ENCODE results near the gene OSBPL1A. TPM values are rescaled to one million over a fixed set of nuclear protein-coding genes. Genes with fewer than 3 reads are reported as not detected.

Gene OSBPL1A
- total and polyA plus RNA-seq, 2 donors from 2014 or later: 27.0 to 40.3 TPM

DNA sequence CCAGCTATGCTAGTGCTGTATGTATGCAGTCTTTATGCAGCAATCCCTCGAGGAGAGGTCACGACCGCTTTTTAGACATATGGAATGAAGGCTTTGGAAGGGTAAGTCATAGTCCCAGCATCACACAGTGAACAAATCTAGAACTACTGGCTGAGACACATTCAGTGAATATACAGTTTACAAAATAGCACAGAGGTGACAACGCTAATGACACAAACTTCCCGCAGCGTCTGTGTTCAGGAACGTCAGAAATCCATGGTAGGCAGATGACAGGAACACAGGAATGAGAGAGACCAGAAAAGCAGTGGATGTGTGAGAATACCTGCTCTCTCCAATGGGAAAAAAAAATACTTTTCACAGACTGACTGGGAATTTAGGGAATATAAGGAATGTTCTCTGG, 229.1 kb downstream of the OSBPL1A start:
- Histone ChIP-seq H3K4me3 (ENCODE audit: low read length in 3 of 3) (no peak overlapping the region), H3K36me3 (ENCODE audit: control insufficient read depth in 2 of 3, insufficient read depth in 3 of 3, low read length in 3 of 3) (peaks cover 0 to 42% (median 20%) of the 10 kb centered on the region in 3 donors), H3K27ac (ENCODE audit: low read depth in 2 of 2, low read length in 2 of 2) (no peak overlapping the region), H3K27me3 (ENCODE audit: control insufficient read depth, insufficient read depth, low read length) (no peaks in the 10 kb centered on the region), H3K4me1 (ENCODE audit: control insufficient read depth in 2 of 3, insufficient read depth in 2 of 3, low read depth in 1 of 3, low read length in 3 of 3) (no peaks in the 10 kb centered on the region), H3K9me3 (ENCODE audit: control insufficient read depth in 2 of 3, insufficient read depth in 1 of 3, low read length in 3 of 3) (no peaks in the 10 kb centered on the region), H3K9ac (ENCODE audit: low read length in 3 of 3) (no peak overlapping the region)
- no peak for TF ChIP-seq CTCF (IDR thresholded peaks at IDR 0.05; ENCODE audit: borderline replicate concordance, extremely low read depth, insufficient read depth)
- intact Hi-C loops (cut with DNase I): no loop called here
- DNase-seq: no peak
- FAIRE-seq: no peak

- no peak overlapping the region for H3K27ac ChIP-seq (ENCODE audit: low read depth in 2 of 2, low read length in 2 of 2)
- no peak overlapping the region for H3K9ac ChIP-seq (ENCODE audit: low read length in 3 of 3)
- H3K27me3 ChIP-seq (ENCODE audit: control insufficient read depth, insufficient read depth, low read length): no peaks in the 10 kb centered on the region
- intact Hi-C loops (cut with DNase I): no loop called here
- FAIRE-seq: no peak
- H3K4me3 ChIP-seq (ENCODE audit: low read length in 3 of 3): no peak overlapping the region
- no peak for DNase-seq
- peaks cover 2 to 60% (median 26%) of the 10 kb centered on the region in 3 donors for H3K36me3 ChIP-seq (ENCODE audit: control insufficient read depth in 2 of 3, insufficient read depth in 3 of 3, low read length in 3 of 3)
- no peak for TF ChIP-seq CTCF (IDR thresholded peaks at IDR 0.05; ENCODE audit: borderline replicate concordance, extremely low read depth, insufficient read depth)
- H3K4me1 ChIP-seq (ENCODE audit: control insufficient read depth in 2 of 3, insufficient read depth in 2 of 3, low read depth in 1 of 3, low read length in 3 of 3): no peaks in the 10 kb centered on the region
- H3K9me3 ChIP-seq (ENCODE audit: control insufficient read depth in 2 of 3, insufficient read depth in 1 of 3, low read length in 3 of 3): no peaks in the 10 kb centered on the region
Measured at GRCh38 chr18:24161304-24161703, 236.3 kb downstream of the OSBPL1A start.

GRCh38 chr18:24160086-24160485, 237.5 kb downstream of the OSBPL1A start:
- Histone ChIP-seq H3K27ac (ENCODE audit: low read depth in 2 of 2, low read length in 2 of 2) (no peak overlapping the region), H3K4me3 (ENCODE audit: low read length in 3 of 3) (no peak overlapping the region), H3K4me1 (ENCODE audit: control insufficient read depth in 2 of 3, insufficient read depth in 2 of 3, low read depth in 1 of 3, low read length in 3 of 3) (no peaks in the 10 kb centered on the region), H3K27me3 (ENCODE audit: control insufficient read depth, insufficient read depth, low read length) (no peaks in the 10 kb centered on the region), H3K9me3 (ENCODE audit: control insufficient read depth in 2 of 3, insufficient read depth in 1 of 3, low read length in 3 of 3) (no peaks in the 10 kb centered on the region), H3K9ac (ENCODE audit: low read length in 3 of 3) (no peak overlapping the region), H3K36me3 (ENCODE audit: control insufficient read depth in 2 of 3, insufficient read depth in 3 of 3, low read length in 3 of 3) (peaks cover 2 to 51% (median 25%) of the 10 kb centered on the region in 3 donors)
- DNase-seq: no peak
- FAIRE-seq: no peak
- no peak for TF ChIP-seq CTCF (IDR thresholded peaks at IDR 0.05; ENCODE audit: borderline replicate concordance, extremely low read depth, insufficient read depth)
- intact Hi-C loops (cut with DNase I): no loop called here

DNA sequence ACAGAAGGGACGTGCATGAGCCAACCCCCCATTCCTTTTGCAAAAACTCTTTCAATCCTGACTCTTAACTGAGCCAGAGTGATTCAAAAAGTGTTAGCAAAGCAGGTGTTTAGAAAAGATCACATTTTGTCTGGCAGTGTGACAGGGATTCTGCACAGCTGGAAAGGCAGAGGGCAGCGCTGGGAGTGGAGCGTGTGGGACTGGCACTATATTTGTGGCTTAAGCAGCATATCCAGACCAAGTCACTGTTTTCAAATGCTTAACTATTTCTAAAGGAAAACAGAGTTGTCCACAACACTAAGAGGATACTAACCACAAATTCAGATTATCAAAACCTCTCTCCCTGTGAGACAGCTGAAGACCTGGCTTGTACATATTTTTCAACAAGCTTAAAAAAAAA, 239.8 kb downstream of the OSBPL1A start:
- no peaks in the 10 kb centered on the region for H3K4me1 ChIP-seq (ENCODE audit: control insufficient read depth in 2 of 3, insufficient read depth in 2 of 3, low read depth in 1 of 3, low read length in 3 of 3)
- FAIRE-seq (no peak), DNase-seq (no peak)
- intact Hi-C loops (cut with DNase I): no loop called here
- no peak overlapping the region for H3K9ac ChIP-seq (ENCODE audit: low read length in 3 of 3)
- TF ChIP-seq CTCF (IDR thresholded peaks at IDR 0.05; ENCODE audit: borderline replicate concordance, extremely low read depth, insufficient read depth): no peak
- no peaks in the 10 kb centered on the region for H3K9me3 ChIP-seq (ENCODE audit: control insufficient read depth in 2 of 3, insufficient read depth in 1 of 3, low read length in 3 of 3)
- H3K36me3 ChIP-seq (ENCODE audit: control insufficient read depth in 2 of 3, insufficient read depth in 3 of 3, low read length in 3 of 3): peaks cover 2 to 41% (median 17%) of the 10 kb centered on the region in 3 donors
- H3K4me3 ChIP-seq (ENCODE audit: low read length in 3 of 3): no peak overlapping the region
- no peaks in the 10 kb centered on the region for H3K27me3 ChIP-seq (ENCODE audit: control insufficient read depth, insufficient read depth, low read length)
- H3K27ac ChIP-seq (ENCODE audit: low read depth in 2 of 2, low read length in 2 of 2): no peak overlapping the region

Measured in kidney (tissue), 14 donors.